GM10266 (cell line): ENCODE results near the gene RAD50.
"Not testable (repeated sequence)": the region's sequence is repeated elsewhere in the genome, so short reads cannot be mapped to it uniquely, and the experiment has no call there.

Source experiments
- DNase-seq: peaks from one replicate; pipeline ENCODE4 v3.0.0; 2012; ENCODE audit errors: extremely low spot score
- TF ChIP-seq, protein P1 (sequence below): IDR thresholded peaks from 2 replicates; pipeline ENCODE4 v1.5.1; 2012; ENCODE audit warnings: mild to moderate bottlenecking, low read depth; ENCODE audit not compliant: control insufficient read depth, insufficient read depth; ENCODE audit errors: missing control alignments

RAD50 gene

DNA sequence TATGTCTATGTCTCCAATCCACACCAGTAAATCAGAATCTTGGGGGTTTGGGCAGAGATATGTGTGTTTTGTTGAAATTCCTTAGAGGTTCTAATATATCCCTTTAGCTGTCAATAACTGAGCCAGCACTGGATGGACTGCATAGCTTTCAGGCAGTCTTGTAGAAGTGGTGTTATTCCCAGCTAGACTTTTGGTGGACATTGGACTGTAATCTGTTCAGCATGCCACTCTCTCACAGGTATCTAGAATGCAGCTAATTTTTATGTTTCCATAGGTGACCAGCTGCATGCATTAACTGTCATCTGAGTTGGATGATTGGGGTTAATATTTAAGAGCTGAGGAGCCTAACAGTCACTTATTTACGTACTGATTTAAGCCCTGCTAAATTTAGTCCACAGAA, 56.1 kb downstream of the RAD50 start:
- DNase-seq = no peak
- TF ChIP-seq, protein P1, sequence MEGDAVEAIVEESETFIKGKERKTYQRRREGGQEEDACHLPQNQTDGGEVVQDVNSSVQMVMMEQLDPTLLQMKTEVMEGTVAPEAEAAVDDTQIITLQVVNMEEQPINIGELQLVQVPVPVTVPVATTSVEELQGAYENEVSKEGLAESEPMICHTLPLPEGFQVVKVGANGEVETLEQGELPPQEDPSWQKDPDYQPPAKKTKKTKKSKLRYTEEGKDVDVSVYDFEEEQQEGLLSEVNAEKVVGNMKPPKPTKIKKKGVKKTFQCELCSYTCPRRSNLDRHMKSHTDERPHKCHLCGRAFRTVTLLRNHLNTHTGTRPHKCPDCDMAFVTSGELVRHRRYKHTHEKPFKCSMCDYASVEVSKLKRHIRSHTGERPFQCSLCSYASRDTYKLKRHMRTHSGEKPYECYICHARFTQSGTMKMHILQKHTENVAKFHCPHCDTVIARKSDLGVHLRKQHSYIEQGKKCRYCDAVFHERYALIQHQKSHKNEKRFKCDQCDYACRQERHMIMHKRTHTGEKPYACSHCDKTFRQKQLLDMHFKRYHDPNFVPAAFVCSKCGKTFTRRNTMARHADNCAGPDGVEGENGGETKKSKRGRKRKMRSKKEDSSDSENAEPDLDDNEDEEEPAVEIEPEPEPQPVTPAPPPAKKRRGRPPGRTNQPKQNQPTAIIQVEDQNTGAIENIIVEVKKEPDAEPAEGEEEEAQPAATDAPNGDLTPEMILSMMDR = no peak

DNA sequence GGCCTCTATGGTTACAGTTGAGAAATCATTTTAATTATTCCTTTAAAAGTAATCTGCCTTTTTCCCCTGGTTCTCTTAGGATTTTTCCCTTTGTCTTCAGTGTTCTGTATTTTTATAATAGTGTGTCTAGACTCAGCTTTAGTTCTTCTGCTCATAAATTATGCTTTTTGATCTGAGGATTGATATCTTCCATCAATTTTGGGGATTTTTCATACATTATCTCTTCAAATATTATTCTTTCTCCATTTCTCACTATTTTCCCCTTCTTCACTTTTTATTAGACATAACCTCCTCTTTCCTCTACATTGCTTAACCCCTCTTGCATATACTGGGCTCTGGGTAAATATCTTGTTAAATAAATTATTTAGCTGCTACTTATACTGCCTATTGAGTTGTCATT, 64.9 kb downstream of the RAD50 start:
- TF ChIP-seq, protein P1 = no peak
- no peak for DNase-seq

DNA sequence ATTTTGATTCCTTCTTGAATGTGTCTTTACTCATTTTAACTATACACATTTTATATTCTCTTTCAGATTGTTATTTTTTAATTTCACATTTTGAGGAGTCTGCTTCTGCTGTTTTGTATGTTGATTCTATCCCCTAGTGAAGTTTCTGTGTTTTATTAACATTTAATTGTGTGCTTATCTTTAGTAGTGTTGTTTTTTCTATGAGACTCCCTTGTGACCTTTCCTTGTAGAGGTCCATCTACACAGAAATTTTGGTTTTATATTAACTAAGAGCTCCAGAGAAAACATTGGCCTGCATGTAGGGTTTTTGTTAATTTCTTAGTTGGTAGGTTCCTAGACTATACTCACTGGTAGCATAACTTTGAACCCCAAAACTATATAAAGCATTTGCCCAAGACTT, 65.8 kb downstream of the RAD50 start:
- DNase-seq = no peak
- TF ChIP-seq, protein P1 = no peak

DNA sequence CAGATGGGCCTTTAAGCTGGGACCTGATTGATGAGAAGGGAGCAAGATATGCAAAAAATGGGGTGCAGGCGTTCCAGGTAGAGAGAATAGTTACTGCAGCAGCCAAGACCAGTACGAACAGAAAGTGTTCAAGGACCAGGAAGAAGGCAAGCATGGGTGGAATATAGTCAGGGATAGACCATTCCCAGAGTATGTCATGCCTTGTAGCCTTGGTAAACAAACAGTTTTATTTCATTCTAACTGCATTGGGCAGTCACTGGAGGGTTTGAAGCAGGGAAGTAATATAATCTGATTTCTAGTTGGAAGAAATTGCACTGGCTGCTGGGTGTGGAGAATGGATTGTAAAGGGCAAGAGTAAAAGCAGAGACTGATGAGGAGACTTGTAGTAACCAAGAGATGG, 70.7 kb downstream of the RAD50 start:
- DNase-seq = no peak

DNA sequence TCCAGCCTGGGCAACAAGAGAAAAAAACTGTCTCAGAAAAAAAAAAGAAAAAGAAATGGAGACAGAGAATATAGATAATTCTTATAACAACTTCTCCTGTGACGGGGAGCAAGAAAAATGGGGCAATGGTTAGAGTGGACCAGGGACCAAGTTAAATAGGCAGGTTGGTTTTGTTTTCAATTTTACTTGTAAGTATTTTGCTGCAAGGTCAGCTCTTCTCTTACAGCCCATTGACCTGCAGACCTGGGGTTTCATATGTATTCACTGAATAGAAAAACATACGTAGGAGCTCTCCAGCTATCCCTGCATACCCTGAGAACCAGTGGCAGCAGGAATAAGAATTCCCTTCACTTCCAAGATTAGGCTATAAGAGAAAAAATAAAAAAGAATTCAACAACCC, 72.0 kb downstream of the RAD50 start:
- TF ChIP-seq, protein P1 = no peak
- peak; percentile 39 for DNase-seq

More for the DNA sequence above, 70.7 kb downstream of the RAD50 start:
- TF ChIP-seq, protein P1 = no peak

DNA sequence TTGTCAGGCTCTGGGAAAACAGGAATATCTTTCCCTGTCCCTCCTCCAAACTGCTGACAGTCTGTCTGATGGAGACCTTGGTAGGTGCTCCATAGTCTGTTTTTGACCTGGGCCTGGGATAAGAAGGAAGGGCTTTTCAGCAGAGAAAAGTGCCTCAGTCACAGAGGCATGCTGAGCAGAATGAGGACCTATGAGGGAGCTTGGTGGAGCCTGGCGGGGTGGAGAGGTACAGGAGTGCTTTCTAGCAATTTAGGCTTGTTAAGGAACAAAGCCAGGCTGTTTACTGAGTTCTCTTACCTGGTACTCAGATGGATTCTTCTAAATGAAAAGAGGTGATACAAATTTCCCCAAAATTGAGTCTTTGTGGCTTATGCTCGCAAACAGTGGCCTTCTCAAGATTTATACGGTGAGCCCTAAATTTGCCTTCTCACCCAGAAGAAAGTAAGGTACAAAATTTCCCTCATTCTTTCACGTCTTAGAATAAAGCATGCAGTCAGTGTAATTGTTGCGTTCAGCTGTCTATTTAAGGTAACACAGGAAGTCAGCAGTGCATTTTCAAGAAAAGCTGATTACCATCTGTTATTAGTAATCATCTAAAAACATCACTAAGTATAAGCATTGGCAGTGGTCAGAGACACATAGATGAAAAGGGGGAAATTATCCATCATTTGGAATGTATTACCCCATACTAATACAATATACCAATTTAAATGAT, 72.6 kb downstream of the RAD50 start:
- TF ChIP-seq, protein P1 = no peak
- peak; percentile 47 for DNase-seq

DNA sequence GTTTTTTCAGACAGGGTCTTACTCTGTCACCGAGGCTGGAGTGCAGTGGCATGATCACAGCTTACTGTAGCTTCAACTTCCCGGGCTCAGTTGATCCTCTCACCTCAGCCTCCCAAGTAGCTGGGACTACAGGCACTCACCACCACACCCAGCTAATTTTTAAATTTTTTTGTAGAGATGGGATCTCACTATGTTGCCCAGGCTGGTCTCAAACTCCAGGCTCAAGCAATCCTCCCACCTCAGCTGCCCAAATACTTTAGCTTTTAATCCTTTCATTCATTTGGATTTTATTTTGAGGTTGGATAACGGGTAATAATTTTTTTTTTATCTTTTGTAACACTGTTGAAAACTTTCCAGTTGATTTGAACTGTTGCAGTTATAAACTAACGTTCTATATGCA, 76.8 kb downstream of the RAD50 start:
- DNase-seq = not testable (repeated sequence)

DNA sequence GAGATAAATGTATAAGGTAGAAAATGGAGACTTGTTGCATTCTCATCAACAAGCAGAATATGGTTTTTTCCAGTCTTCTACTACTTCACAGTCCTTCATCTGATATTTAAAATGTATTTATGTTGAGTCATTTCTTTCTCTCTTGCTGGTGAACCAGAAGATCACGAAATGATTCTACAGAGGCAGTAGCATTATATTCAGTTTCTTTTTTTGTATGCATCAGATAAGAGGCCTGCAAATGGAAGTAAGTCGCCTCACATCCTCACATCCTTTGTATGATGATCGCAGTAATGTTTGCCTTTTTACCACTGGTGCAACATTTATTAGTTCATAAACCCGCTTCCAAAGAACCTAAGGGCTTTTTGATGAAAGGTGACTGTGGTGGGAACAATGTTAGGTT, 79.1 kb downstream of the RAD50 start:
- TF ChIP-seq, protein P1 = no peak
- peak; percentile 48 for DNase-seq
